Measurements from ENCODE around the gene TCEA2. TPM values are rescaled to one million over a fixed set of nuclear protein-coding genes. Genes with fewer than 3 reads are reported as not detected.

The TCEA2 gene
- total and polyA plus RNA-seq, 2 of the 13 experiments (the other 11 are each of a cell fraction or from before 2014, with no cell fraction given) = 28.1 to 33.7 TPM

DNA sequence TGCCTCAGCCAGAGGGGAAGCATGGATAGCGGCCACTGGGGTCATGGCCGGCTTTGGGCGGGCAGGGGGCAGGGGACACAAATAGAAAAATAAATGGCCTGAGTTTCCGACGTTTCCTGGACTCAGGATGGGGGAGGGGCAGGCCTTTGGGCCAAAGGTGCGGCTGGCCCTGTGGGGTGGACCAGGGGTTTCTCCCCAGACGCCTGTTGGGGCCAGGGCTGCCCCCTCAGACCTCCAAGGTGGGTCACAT is 6.4 kb upstream of the TCEA2 start (continued):
- TF ChIP-seq, protein P1, sequence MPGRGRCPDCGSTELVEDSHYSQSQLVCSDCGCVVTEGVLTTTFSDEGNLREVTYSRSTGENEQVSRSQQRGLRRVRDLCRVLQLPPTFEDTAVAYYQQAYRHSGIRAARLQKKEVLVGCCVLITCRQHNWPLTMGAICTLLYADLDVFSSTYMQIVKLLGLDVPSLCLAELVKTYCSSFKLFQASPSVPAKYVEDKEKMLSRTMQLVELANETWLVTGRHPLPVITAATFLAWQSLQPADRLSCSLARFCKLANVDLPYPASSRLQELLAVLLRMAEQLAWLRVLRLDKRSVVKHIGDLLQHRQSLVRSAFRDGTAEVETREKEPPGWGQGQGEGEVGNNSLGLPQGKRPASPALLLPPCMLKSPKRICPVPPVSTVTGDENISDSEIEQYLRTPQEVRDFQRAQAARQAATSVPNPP (CRISPR knock-in tag; IDR thresholded peaks at IDR 0.05) = peak; percentile 52; the same call in 1 of the 2 replicates
- TF ChIP-seq ZSCAN12 (CRISPR knock-in tag; IDR thresholded peaks at IDR 0.05) = 0 out of 2 replicates have a peak, but pooled peaks have one; percentile 18
- no peak for TF ChIP-seq FLYWCH1 (CRISPR knock-in tag; IDR thresholded peaks at IDR 0.05)
- TF ChIP-seq NONO (IDR thresholded peaks at IDR 0.05) = no peak
- TF ChIP-seq NONO (CRISPR knock-in tag; conservative IDR thresholded peaks at IDR 0.05) = peak; percentile 55; the same call in 1 of the 2 replicates
- TF ChIP-seq BORCS8-MEF2B (CRISPR knock-in tag; IDR thresholded peaks at IDR 0.05) = peak; percentile 3; the same call in 1 of the 2 replicates
- TF ChIP-seq ZNF530 (CRISPR knock-in tag; IDR thresholded peaks at IDR 0.05; ENCODE audit: low read depth) = peak; percentile 3; the same call in 1 of the 2 replicates
- 0 out of 2 replicates have a peak, but pooled peaks have one; percentile 3 for TF ChIP-seq SRY (CRISPR knock-in tag; IDR thresholded peaks at IDR 0.05)
- peak; percentile 39; the same call in 1 of the 2 replicates for TF ChIP-seq NCOA2 (CRISPR knock-in tag; IDR thresholded peaks at IDR 0.05)
- TF ChIP-seq, protein P2, sequence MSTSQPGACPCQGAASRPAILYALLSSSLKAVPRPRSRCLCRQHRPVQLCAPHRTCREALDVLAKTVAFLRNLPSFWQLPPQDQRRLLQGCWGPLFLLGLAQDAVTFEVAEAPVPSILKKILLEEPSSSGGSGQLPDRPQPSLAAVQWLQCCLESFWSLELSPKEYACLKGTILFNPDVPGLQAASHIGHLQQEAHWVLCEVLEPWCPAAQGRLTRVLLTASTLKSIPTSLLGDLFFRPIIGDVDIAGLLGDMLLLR (CRISPR knock-in tag; IDR thresholded peaks at IDR 0.05) = no peak
- TF ChIP-seq NR2C2 (CRISPR knock-in tag; IDR thresholded peaks at IDR 0.05; ENCODE audit: borderline replicate concordance) = peak; percentile 35; the same call in 1 of the 2 replicates
- no peak for TF ChIP-seq POLR2A (IDR thresholded peaks at IDR 0.05; ENCODE audit: insufficient read depth in 1 of 2, low read depth in 2 of 2, low read length in 2 of 2)
- TF ChIP-seq, protein P3, sequence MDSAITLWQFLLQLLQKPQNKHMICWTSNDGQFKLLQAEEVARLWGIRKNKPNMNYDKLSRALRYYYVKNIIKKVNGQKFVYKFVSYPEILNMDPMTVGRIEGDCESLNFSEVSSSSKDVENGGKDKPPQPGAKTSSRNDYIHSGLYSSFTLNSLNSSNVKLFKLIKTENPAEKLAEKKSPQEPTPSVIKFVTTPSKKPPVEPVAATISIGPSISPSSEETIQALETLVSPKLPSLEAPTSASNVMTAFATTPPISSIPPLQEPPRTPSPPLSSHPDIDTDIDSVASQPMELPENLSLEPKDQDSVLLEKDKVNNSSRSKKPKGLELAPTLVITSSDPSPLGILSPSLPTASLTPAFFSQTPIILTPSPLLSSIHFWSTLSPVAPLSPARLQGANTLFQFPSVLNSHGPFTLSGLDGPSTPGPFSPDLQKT (CRISPR knock-in tag; IDR thresholded peaks at IDR 0.05; ENCODE audit: borderline replicate concordance) = no peak
- TF ChIP-seq, protein P4, sequence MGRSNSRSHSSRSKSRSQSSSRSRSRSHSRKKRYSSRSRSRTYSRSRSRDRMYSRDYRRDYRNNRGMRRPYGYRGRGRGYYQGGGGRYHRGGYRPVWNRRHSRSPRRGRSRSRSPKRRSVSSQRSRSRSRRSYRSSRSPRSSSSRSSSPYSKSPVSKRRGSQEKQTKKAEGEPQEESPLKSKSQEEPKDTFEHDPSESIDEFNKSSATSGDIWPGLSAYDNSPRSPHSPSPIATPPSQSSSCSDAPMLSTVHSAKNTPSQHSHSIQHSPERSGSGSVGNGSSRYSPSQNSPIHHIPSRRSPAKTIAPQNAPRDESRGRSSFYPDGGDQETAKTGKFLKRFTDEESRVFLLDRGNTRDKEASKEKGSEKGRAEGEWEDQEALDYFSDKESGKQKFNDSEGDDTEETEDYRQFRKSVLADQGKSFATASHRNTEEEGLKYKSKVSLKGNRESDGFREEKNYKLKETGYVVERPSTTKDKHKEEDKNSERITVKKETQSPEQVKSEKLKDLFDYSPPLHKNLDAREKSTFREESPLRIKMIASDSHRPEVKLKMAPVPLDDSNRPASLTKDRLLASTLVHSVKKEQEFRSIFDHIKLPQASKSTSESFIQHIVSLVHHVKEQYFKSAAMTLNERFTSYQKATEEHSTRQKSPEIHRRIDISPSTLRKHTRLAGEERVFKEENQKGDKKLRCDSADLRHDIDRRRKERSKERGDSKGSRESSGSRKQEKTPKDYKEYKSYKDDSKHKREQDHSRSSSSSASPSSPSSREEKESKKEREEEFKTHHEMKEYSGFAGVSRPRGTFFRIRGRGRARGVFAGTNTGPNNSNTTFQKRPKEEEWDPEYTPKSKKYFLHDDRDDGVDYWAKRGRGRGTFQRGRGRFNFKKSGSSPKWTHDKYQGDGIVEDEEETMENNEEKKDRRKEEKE (IDR thresholded peaks at IDR 0.05) = no peak
- TF ChIP-seq, protein P5, sequence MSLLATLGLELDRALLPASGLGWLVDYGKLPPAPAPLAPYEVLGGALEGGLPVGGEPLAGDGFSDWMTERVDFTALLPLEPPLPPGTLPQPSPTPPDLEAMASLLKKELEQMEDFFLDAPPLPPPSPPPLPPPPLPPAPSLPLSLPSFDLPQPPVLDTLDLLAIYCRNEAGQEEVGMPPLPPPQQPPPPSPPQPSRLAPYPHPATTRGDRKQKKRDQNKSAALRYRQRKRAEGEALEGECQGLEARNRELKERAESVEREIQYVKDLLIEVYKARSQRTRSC (CRISPR knock-in tag; IDR thresholded peaks at IDR 0.05; ENCODE audit: low read depth) = peak; percentile 17; the same call in 1 of the 2 replicates
- TF ChIP-seq, protein P6, sequence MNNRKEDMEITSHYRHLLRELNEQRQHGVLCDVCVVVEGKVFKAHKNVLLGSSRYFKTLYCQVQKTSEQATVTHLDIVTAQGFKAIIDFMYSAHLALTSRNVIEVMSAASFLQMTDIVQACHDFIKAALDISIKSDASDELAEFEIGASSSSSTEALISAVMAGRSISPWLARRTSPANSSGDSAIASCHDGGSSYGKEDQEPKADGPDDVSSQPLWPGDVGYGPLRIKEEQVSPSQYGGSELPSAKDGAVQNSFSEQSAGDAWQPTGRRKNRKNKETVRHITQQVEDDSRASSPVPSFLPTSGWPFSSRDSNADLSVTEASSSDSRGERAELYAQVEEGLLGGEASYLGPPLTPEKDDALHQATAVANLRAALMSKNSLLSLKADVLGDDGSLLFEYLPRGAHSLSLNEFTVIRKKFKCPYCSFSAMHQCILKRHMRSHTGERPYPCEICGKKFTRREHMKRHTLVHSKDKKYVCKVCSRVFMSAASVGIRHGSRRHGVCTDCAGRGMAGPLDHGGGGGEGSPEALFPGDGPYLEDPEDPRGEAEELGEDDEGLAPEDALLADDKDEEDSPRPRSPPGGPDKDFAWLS (CRISPR knock-in tag; IDR thresholded peaks at IDR 0.05; ENCODE audit: borderline replicate concordance) = no peak
- TF ChIP-seq SP5 (CRISPR knock-in tag; IDR thresholded peaks at IDR 0.05; ENCODE audit: borderline replicate concordance, low read depth) = peak; percentile 54
- TF ChIP-seq NFE2 (CRISPR knock-in tag; IDR thresholded peaks at IDR 0.05) = no peak
- TF ChIP-seq MEF2D (CRISPR knock-in tag; IDR thresholded peaks at IDR 0.05) = peak; percentile 92; the same call in 1 of the 2 replicates
- no peak for TF ChIP-seq ZNF329 (CRISPR knock-in tag; IDR thresholded peaks at IDR 0.05; ENCODE audit: low read depth)
- no peak for TF ChIP-seq GATAD1 (CRISPR knock-in tag; IDR thresholded peaks at IDR 0.05)
- peak; percentile 35 to 51; a peak in 2 of 4 replicates for TF ChIP-seq NR2F1 (CRISPR knock-in tag; IDR thresholded peaks at IDR 0.05)
- TF ChIP-seq NKX3-1 (CRISPR knock-in tag; IDR thresholded peaks at IDR 0.05) = no peak
- 0 out of 2 replicates have a peak, but pooled peaks have one; percentile 4 for TF ChIP-seq SALL2 (CRISPR knock-in tag; IDR thresholded peaks at IDR 0.05)
